ENCODE measurements around the gene EID3.

GRCh38 chr12:104276273-104277131 lies 27.0 kb upstream of the EID3 start:
- TF ChIP-seq, protein P1, sequence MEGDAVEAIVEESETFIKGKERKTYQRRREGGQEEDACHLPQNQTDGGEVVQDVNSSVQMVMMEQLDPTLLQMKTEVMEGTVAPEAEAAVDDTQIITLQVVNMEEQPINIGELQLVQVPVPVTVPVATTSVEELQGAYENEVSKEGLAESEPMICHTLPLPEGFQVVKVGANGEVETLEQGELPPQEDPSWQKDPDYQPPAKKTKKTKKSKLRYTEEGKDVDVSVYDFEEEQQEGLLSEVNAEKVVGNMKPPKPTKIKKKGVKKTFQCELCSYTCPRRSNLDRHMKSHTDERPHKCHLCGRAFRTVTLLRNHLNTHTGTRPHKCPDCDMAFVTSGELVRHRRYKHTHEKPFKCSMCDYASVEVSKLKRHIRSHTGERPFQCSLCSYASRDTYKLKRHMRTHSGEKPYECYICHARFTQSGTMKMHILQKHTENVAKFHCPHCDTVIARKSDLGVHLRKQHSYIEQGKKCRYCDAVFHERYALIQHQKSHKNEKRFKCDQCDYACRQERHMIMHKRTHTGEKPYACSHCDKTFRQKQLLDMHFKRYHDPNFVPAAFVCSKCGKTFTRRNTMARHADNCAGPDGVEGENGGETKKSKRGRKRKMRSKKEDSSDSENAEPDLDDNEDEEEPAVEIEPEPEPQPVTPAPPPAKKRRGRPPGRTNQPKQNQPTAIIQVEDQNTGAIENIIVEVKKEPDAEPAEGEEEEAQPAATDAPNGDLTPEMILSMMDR (IDR thresholded peaks at IDR 0.05; ENCODE audit: insufficient read depth, low read length, poor library complexity, severe bottlenecking), result no peak
- no peak for TF ChIP-seq EZH2phosphoT487 (conservative IDR thresholded peaks at IDR 0.05; ENCODE audit: low read length)
